ENCODE results near the gene THAP11. TPM values are rescaled to one million over a fixed set of nuclear protein-coding genes. Genes with fewer than 3 reads are reported as not detected.

The THAP11 gene
- total and polyA plus RNA-seq, 2 experiments from 2014 or later = 35.4 to 36.7 TPM

DNA sequence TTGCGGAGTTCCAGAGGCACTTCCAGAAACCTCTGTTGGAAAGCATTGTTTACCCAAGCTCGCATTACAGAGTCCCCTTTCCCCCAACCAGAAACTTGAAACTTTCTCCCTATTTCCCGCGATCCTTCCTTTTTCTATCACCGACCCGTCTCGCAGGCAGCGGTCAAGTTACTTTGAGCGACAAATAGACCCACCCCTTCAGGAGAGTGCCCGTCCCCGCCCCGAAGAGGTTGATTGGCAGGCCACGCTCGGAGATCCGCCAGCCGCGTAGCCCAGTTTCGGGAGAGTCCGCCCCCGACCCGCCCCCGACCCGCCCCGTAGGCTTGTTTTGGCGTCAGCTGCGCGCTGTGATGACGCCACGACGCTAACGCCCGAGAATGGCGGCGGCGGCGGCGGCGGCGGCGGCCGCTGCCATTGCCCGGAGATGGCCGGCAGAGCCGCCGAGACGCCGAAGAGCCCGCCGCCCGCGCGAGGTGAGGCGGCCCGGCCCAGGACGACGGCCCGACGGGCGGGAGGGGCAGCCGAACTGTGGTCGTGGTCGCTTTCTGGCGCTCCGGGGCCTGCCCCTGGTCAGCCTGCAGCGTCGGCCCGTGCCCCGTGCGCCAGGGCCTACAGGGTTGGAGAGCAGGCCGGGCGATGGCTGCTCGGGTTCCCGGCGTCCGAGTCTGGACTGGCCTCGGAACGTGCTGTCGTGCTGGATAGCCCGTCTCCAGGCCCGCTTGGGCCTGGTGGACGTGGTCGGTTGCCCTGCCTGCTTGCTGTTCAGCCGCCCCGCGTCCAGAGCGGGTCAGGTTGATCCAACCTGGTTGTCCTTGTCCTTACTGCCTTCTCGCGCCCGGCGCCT, 51.0 kb downstream of the THAP11 start, which contains the start of gene PSKH1:
Gene PSKH1, plus strand, starts transcription at position 356 of the 844 bp plus-strand sequence. CDS start 15,496 bp downstream, outside the sequence.
- WGBS (ENCODE audit: low lambda C conversion rate, missing lambda C conversion rate) = under 1% methylated on average over 55 of the region's 90 CpGs
- peak within 1 kb of the TSS; percentile 45 for H2AFZ ChIP-seq
- TF ChIP-seq EZH2 (IDR thresholded peaks at IDR 0.05; ENCODE audit: borderline replicate concordance) = no peak
- no peak for TF ChIP-seq EZH2phosphoT487 (IDR thresholded peaks at IDR 0.05; ENCODE audit: low read depth, severe bottlenecking, unreplicated experiment)
- TF ChIP-seq, protein P1, sequence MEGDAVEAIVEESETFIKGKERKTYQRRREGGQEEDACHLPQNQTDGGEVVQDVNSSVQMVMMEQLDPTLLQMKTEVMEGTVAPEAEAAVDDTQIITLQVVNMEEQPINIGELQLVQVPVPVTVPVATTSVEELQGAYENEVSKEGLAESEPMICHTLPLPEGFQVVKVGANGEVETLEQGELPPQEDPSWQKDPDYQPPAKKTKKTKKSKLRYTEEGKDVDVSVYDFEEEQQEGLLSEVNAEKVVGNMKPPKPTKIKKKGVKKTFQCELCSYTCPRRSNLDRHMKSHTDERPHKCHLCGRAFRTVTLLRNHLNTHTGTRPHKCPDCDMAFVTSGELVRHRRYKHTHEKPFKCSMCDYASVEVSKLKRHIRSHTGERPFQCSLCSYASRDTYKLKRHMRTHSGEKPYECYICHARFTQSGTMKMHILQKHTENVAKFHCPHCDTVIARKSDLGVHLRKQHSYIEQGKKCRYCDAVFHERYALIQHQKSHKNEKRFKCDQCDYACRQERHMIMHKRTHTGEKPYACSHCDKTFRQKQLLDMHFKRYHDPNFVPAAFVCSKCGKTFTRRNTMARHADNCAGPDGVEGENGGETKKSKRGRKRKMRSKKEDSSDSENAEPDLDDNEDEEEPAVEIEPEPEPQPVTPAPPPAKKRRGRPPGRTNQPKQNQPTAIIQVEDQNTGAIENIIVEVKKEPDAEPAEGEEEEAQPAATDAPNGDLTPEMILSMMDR (IDR thresholded peaks at IDR 0.05; ENCODE audit: poor library complexity) = no peak
- peaks cover 9% of the 10 kb centered on the region for H3K4me1 ChIP-seq (ENCODE audit: insufficient read depth)
- H3K9me3 ChIP-seq (ENCODE audit: low read depth) = no peaks in the 10 kb centered on the region
- H3K27ac ChIP-seq = peak within 1 kb of the TSS; percentile 97
- H4K20me1 ChIP-seq (ENCODE audit: insufficient read depth, poor library complexity, severe bottlenecking) = peaks cover 16% of the 10 kb centered on the region
- peak within 1 kb of the TSS; percentile 51 for H3K4me3 ChIP-seq
- H3K27me3 ChIP-seq = no peaks in the 10 kb centered on the region
- H3K4me2 ChIP-seq = peak within 1 kb of the TSS; percentile 86
- peaks cover 49% of the 10 kb centered on the region for H3K79me2 ChIP-seq
- no peaks in the 10 kb centered on the region for H3K36me3 ChIP-seq (replicated peaks; ENCODE audit: insufficient read depth, low read depth)
- no peaks in the 10 kb centered on the region for H3K9me2 ChIP-seq (replicated peaks; ENCODE audit: insufficient read depth)
- peak; percentile 98 for DNase-seq (ENCODE audit: low spot score)

Small RNA genes within 50 kb of the gene (small RNA-seq; reads per million reads assigned to genes)
- not detected for gene AC040162.2
- not detected for gene NRN1L

Other genes starting within 250 kb of the THAP11 start
- gene CARMIL2, start 197.2 kb upstream of the THAP11 start, total RNA-seq = 0.52 and 1.7 TPM in 2 replicates
- 2.6 and 2.9 TPM in 2 replicates for gene CARMIL2, start 197.2 kb upstream of the THAP11 start, polyA plus RNA-seq
- gene ACD, start 182.1 kb upstream of the THAP11 start, total RNA-seq = 17.1 and 18.5 TPM in 2 replicates
- 26.3 and 28.5 TPM in 2 replicates for gene ACD, start 182.1 kb upstream of the THAP11 start, polyA plus RNA-seq
- gene PARD6A, start 181.4 kb upstream of the THAP11 start, total RNA-seq = 1.1 and 1.4 TPM in 2 replicates
- gene PARD6A, start 181.4 kb upstream of the THAP11 start, polyA plus RNA-seq = 1.8 and 3.0 TPM in 2 replicates
- gene ENKD1, start 175.6 kb upstream of the THAP11 start, total RNA-seq = 8.3 and 10.2 TPM in 2 replicates
- 13.1 and 16.0 TPM in 2 replicates for gene ENKD1, start 175.6 kb upstream of the THAP11 start, polyA plus RNA-seq
- 1.7 and 2.3 TPM in 2 replicates for gene C16orf86, start 175.5 kb upstream of the THAP11 start, total RNA-seq
- 3.4 and 4.1 TPM in 2 replicates for gene C16orf86, start 175.5 kb upstream of the THAP11 start, polyA plus RNA-seq
- 9.8 and 10.4 TPM in 2 replicates for gene GFOD2, start 123.0 kb upstream of the THAP11 start, total RNA-seq
- 7.5 and 12.4 TPM in 2 replicates for gene GFOD2, start 123.0 kb upstream of the THAP11 start, polyA plus RNA-seq
- gene RANBP10, start 35.8 kb upstream of the THAP11 start, total RNA-seq = 8.6 and 8.8 TPM in 2 replicates
- gene RANBP10, start 35.8 kb upstream of the THAP11 start, polyA plus RNA-seq = 12.4 and 12.6 TPM in 2 replicates
- gene TSNAXIP1, start 35.4 kb upstream of the THAP11 start, total RNA-seq = 3.1 TPM in 2 replicates
- 2.0 and 5.8 TPM in 2 replicates for gene TSNAXIP1, start 35.4 kb upstream of the THAP11 start, polyA plus RNA-seq
- gene NUTF2, start 4.6 kb downstream of the THAP11 start, total RNA-seq = 100 and 102 TPM in 2 replicates
- 197 and 216 TPM in 2 replicates for gene NUTF2, start 4.6 kb downstream of the THAP11 start, polyA plus RNA-seq
- 28.5 and 38.1 TPM in 2 replicates for gene CENPT, start 5.4 kb downstream of the THAP11 start, total RNA-seq
- 84.0 and 115 TPM in 2 replicates for gene CENPT, start 5.4 kb downstream of the THAP11 start, polyA plus RNA-seq
- 41.1 and 46.3 TPM in 2 replicates for gene EDC4, start 30.7 kb downstream of the THAP11 start, total RNA-seq
- gene EDC4, start 30.7 kb downstream of the THAP11 start, polyA plus RNA-seq = 59.0 and 76.7 TPM in 2 replicates
- gene NRN1L, start 42.6 kb downstream of the THAP11 start, total RNA-seq = 0.73 TPM in 1 of 2 replicates, not detected in the other
- gene NRN1L, start 42.6 kb downstream of the THAP11 start, polyA plus RNA-seq = 1.6 TPM in 1 of 2 replicates, not detected in the other
- gene PSKH1, start 50.9 kb downstream of the THAP11 start, total RNA-seq = 29.2 and 30.5 TPM in 2 replicates
- 38.6 and 44.6 TPM in 2 replicates for gene PSKH1, start 50.9 kb downstream of the THAP11 start, polyA plus RNA-seq
- 0.63 TPM in 1 of 2 replicates, not detected in the other for gene CTRL, start 89.5 kb downstream of the THAP11 start, total RNA-seq
- gene CTRL, start 89.5 kb downstream of the THAP11 start, polyA plus RNA-seq = 12.5 and 13.4 TPM in 2 replicates
- gene PSMB10, start 94.5 kb downstream of the THAP11 start, total RNA-seq = 13.7 and 27.8 TPM in 2 replicates
- gene PSMB10, start 94.5 kb downstream of the THAP11 start, polyA plus RNA-seq = 48.7 and 52.2 TPM in 2 replicates
- gene LCAT, start 101.8 kb downstream of the THAP11 start, total RNA-seq = 15.6 and 19.8 TPM in 2 replicates
- 44.6 and 47.3 TPM in 2 replicates for gene LCAT, start 101.8 kb downstream of the THAP11 start, polyA plus RNA-seq
- gene SLC12A4, start 126.3 kb downstream of the THAP11 start, total RNA-seq = 23.7 and 55.2 TPM in 2 replicates
- gene SLC12A4, start 126.3 kb downstream of the THAP11 start, polyA plus RNA-seq = 63.9 and 65.3 TPM in 2 replicates
- not detected in 2 replicates for gene DPEP3, start 138.2 kb downstream of the THAP11 start, total RNA-seq
- not detected in 2 replicates for gene DPEP3, start 138.2 kb downstream of the THAP11 start, polyA plus RNA-seq
- not detected in 2 replicates for gene DPEP2, start 157.2 kb downstream of the THAP11 start, total RNA-seq
- 1.1 TPM in 1 of 2 replicates, not detected in the other for gene DPEP2, start 157.2 kb downstream of the THAP11 start, polyA plus RNA-seq
- gene DPEP2NB, start 173.6 kb downstream of the THAP11 start, total RNA-seq = not detected in 2 replicates
- gene DPEP2NB, start 173.6 kb downstream of the THAP11 start, polyA plus RNA-seq = not detected in 2 replicates
- 8.6 and 11.1 TPM in 2 replicates for gene DDX28, start 180.9 kb downstream of the THAP11 start, total RNA-seq
- gene DDX28, start 180.9 kb downstream of the THAP11 start, polyA plus RNA-seq = 12.5 and 15.0 TPM in 2 replicates
- 11.8 and 12.2 TPM in 2 replicates for gene DUS2, start 181.0 kb downstream of the THAP11 start, total RNA-seq
- gene DUS2, start 181.0 kb downstream of the THAP11 start, polyA plus RNA-seq = 15.6 and 18.0 TPM in 2 replicates
- gene NFATC3, start 243.1 kb downstream of the THAP11 start, total RNA-seq = 33.3 and 35.9 TPM in 2 replicates
- gene NFATC3, start 243.1 kb downstream of the THAP11 start, polyA plus RNA-seq = 13.1 and 15.1 TPM in 2 replicates

Measured in hepatocyte (in vitro differentiated cells).